Activated CD4-positive, alpha-beta T cell treated with anti-CD3 and anti-CD28 coated beads for 36 hours (primary cell): ENCODE data around the gene PPP1CB. TPM values are rescaled to one million over a fixed set of nuclear protein-coding genes. Genes with fewer than 3 reads are reported as not detected.

ENCODE experiments used
- total RNA-seq, 2 experiments: library from RNA; stranded (reverse); gene quantifications; one replicate each; pipeline ENCODE4 v1.2.3, GENCODE V29; 2021

PPP1CB gene
- total RNA-seq, 2 experiments from 2014 or later = 153 to 213 TPM

Other genes starting within 250 kb of the PPP1CB start
- gene SPDYA, start 59.0 kb downstream of the PPP1CB start, total RNA-seq = 1 to 10 TPM in 1 of 2 experiments, under 1 TPM in 1; 0.93 to 1.2 TPM
- 10 to 100 TPM; 22.0 to 22.2 TPM for gene TRMT61B, start 118.5 kb downstream of the PPP1CB start, total RNA-seq
- gene WDR43, start 142.8 kb downstream of the PPP1CB start, total RNA-seq = 100 to 1,000 TPM; 109 to 170 TPM
- gene TOGARAM2, start 229.5 kb downstream of the PPP1CB start, total RNA-seq = 1 to 10 TPM; 2.7 to 3.3 TPM